ENCODE measurements around the gene IFI16.
"Not testable (repeated sequence)": the region's sequence is repeated elsewhere in the genome, so short reads cannot be mapped to it uniquely, and the experiment has no call there.

IFI16 gene

DNA sequence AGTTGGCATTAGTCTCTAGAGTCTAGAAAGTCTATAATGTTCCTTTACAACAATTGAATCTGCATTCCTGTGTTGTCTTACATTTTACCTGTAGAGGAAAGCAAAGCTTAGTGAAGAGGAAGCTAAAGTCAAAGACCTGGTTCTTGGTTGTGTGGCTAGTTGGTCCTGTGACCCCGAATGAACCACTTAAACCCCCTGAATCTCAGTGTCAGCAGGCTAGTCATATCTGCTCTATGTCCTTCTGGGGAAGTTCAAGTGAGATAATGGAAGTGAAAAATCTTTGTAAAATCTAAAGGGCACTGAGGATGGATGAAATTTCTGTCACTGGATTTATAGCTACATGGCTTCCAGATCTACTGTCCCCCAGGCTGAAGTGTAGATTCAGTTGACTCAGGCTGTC, 90.9 kb downstream of the IFI16 start:
- no peaks in the 10 kb centered on the region for H3K9me2 ChIP-seq (replicated peaks; ENCODE audit: insufficient read depth, low read length)
- H3K9me3 ChIP-seq (replicated peaks; ENCODE audit: insufficient read depth, low read length): no peaks in the 10 kb centered on the region
- no peaks in the 10 kb centered on the region for H3K4me1 ChIP-seq (ENCODE audit: low read length)
- no peak overlapping the region for H3K4me2 ChIP-seq (ENCODE audit: low read depth, low read length)
- no peak overlapping the region for H3K27ac ChIP-seq (ENCODE audit: low read length)
- no peaks in the 10 kb centered on the region for H3K79me2 ChIP-seq (ENCODE audit: low read length)
- H3K36me3 ChIP-seq (replicated peaks; ENCODE audit: insufficient read depth, low read length): no peaks in the 10 kb centered on the region
- no peaks in the 10 kb centered on the region for H3K27me3 ChIP-seq (replicated peaks; ENCODE audit: insufficient read depth, low read length)
- H2AFZ ChIP-seq (ENCODE audit: low read length): no peak overlapping the region
- no peak overlapping the region for H3K4me3 ChIP-seq (ENCODE audit: low read length)
- no peak for DNase-seq
- no peak for TF ChIP-seq CTCF (IDR thresholded peaks at IDR 0.05; ENCODE audit: low read length)
- no peak for TF ChIP-seq EZH2phosphoT487 (IDR thresholded peaks at IDR 0.05; ENCODE audit: low read length)
- TF ChIP-seq EZH2 (optimal IDR thresholded peaks at IDR 0.05; ENCODE audit: low read depth, low read length): no peak
- H3F3A ChIP-seq (ENCODE audit: insufficient read depth, low read length): no peaks in the 10 kb centered on the region
- H4K20me1 ChIP-seq (ENCODE audit: insufficient read depth, low read length): no peaks in the 10 kb centered on the region
- H3K9ac ChIP-seq (ENCODE audit: low read length): no peak overlapping the region

DNA sequence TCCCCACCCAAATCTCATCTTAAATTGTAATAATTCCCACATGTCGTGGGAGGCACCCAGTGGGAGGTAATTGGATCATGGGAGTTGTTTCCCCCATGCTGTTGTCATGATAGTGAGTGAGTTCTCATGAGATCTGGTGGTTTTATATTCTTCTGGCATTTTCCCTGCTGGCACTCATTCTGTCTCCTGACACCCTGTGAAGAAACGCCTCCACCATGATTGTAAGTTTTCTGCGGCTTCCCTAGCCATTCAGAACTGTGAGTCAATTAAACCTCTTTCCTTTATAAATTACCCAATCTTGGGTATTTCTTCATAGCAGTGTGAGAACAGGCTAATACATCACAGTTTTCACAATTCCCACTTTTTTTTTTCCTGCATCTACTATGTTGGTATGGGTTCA, 93.3 kb downstream of the IFI16 start:
- H3K27ac ChIP-seq (ENCODE audit: low read length); H3F3A ChIP-seq (ENCODE audit: insufficient read depth, low read length); H3K4me2 ChIP-seq (ENCODE audit: low read depth, low read length); H3K36me3 ChIP-seq (replicated peaks; ENCODE audit: insufficient read depth, low read length); H3K79me2 ChIP-seq (ENCODE audit: low read length); H3K9ac ChIP-seq (ENCODE audit: low read length); H3K4me1 ChIP-seq (ENCODE audit: low read length); H3K9me3 ChIP-seq (replicated peaks; ENCODE audit: insufficient read depth, low read length); H3K9me2 ChIP-seq (replicated peaks; ENCODE audit: insufficient read depth, low read length); H4K20me1 ChIP-seq (ENCODE audit: insufficient read depth, low read length); H2AFZ ChIP-seq (ENCODE audit: low read length); H3K27me3 ChIP-seq (replicated peaks; ENCODE audit: insufficient read depth, low read length); H3K4me3 ChIP-seq (ENCODE audit: low read length); DNase-seq: not testable (repeated sequence)
